Cardiac septum (tissue), 1 donor: ENCODE data around the gene LSM10. TPM values are rescaled to one million over a fixed set of nuclear protein-coding genes. Genes with fewer than 3 reads are reported as not detected.

Experiments
- DNase-seq: peaks from one replicate; pipeline ENCODE4 v3.0.0-alpha.2; 2020; ENCODE audit warnings: low spot score
- intact Hi-C: fragments of 100-400 bp; cut with DNase I; formaldehyde crosslinking; loops from one replicate; pipeline ENCODE4 v1.14.0; 2022
- total RNA-seq: library from RNA; stranded (reverse); fragmentation: NEBNext Ultra II Directional; extraction: Animal tissue kit (Norgen Biotek cat#: 25700); gene quantifications from one replicate; pipeline ENCODE4 v1.2.1, GENCODE V29; 2021
- donor health status: DM: no; HTN: no; CAD: no.

LSM10 gene
- total RNA-seq, 1 donor from 2014 or later = 52.7 TPM

GRCh38 chr1:36386265-36387140, 11.2 kb downstream of the LSM10 start:
- intact Hi-C loops = loop anchor here (2.0 to 5.0 kb wide), 2 partner anchors 64 to 230 kb away; partner anchors contain the start of genes EVA1B and MAP7D1
- peak; percentile 97 for DNase-seq

- DNase-seq = peak; percentile 99
- intact Hi-C loops = loop anchor here (2.0 to 5.0 kb wide), 3 partner anchors 13 to 229 kb away; partner anchors contain the start of genes EVA1B and MAP7D1
Observed at GRCh38 chr1:36385410-36386264, 12.1 kb downstream of the LSM10 start, which contains the start of gene STK40. STK40 (minus strand) TSS chr1:36385924; CDS start chr1:36361332, 24,592 bp downstream.

GRCh38 chr1:36384542-36385409, 12.9 kb downstream of the LSM10 start:
- DNase-seq = peak; percentile 91
- intact Hi-C loops = loop anchor here (2.0 to 5.0 kb wide), 2 partner anchors 14 to 62 kb away; partner anchors contain the start of gene EVA1B

- DNase-seq = no peak
- intact Hi-C loops = no loop called here
Observed at GRCh38 chr1:36383240-36383639, 14.5 kb downstream of the LSM10 start.

GRCh38 chr1:36382669-36383068, 15.0 kb downstream of the LSM10 start:
- no peak for DNase-seq
- intact Hi-C loops = no loop called here

GRCh38 chr1:36382231-36382630, 15.5 kb downstream of the LSM10 start:
- intact Hi-C loops = no loop called here

GRCh38 chr1:36381405-36381804, 16.3 kb downstream of the LSM10 start:
- no peak for DNase-seq
- intact Hi-C loops = no loop called here

More at GRCh38 chr1:36382231-36382630, 15.5 kb downstream of the LSM10 start:
- DNase-seq = no peak

GRCh38 chr1:36380782-36381181, 16.9 kb downstream of the LSM10 start:
- no peak for DNase-seq
- intact Hi-C loops = no loop called here

- no peak for DNase-seq
- intact Hi-C loops = no loop called here
Observed at GRCh38 chr1:36380143-36380619, 17.5 kb downstream of the LSM10 start.

GRCh38 chr1:36377791-36378492, 19.8 kb downstream of the LSM10 start:
- intact Hi-C loops = no loop called here
- no peak for DNase-seq

GRCh38 chr1:36372617-36373016, 25.1 kb downstream of the LSM10 start:
- intact Hi-C loops = no loop called here
- no peak for DNase-seq

- intact Hi-C loops = loop anchor here (5.0 kb wide), 3 partner anchors 33 to 222 kb away; partner anchors contain the start of genes SH3D21 and TRAPPC3
- no peak for DNase-seq
Observed at GRCh38 chr1:36369061-36369861, 28.4 kb downstream of the LSM10 start.

GRCh38 chr1:36367798-36368197, 29.9 kb downstream of the LSM10 start:
- no peak for DNase-seq
- intact Hi-C loops = loop anchor here (5.0 kb wide), 3 partner anchors 35 to 220 kb away; partner anchors contain the start of genes SH3D21 and TRAPPC3

- intact Hi-C loops = loop anchor here (5.0 kb wide), 3 partner anchors 35 to 220 kb away; partner anchors contain the start of genes SH3D21 and TRAPPC3
- DNase-seq = no peak
Observed at GRCh38 chr1:36367066-36367465, 30.6 kb downstream of the LSM10 start.

GRCh38 chr1:36366091-36366661, 31.5 kb downstream of the LSM10 start:
- peak; percentile 88 for DNase-seq

GRCh38 chr1:36365381-36365780, 32.3 kb downstream of the LSM10 start:
- no peak for DNase-seq
- intact Hi-C loops = loop anchor here (5.0 kb wide), 3 partner anchors 37 to 218 kb away; partner anchors contain the start of genes SH3D21 and TRAPPC3

More at GRCh38 chr1:36366091-36366661, 31.5 kb downstream of the LSM10 start:
- intact Hi-C loops = loop anchor here (5.0 kb wide), 3 partner anchors 36 to 219 kb away; partner anchors contain the start of genes SH3D21 and TRAPPC3
